ENCODE data around the gene POU2F3.

DNA sequence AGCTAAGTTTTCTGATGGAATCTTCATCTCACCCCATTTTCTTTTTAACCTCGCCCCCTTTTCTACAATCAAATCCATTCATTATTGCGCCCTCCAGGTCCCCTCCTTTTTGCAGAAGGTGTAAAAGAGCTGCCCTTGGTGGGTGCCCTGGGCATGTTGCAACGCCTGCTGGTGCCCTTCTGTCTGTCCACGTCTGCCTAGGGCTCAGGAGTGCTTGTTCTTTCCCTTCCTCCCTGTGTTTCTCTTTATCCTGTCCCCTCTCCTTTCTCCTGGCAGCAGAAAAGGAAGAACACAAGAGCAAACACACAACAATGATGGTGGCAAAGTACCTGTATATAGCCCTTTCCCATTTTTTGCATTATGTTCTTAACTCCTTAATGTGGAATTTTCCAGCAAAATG lies 79.0 kb downstream of the POU2F3 start:
- no peak for TF ChIP-seq POLR2A (IDR thresholded peaks at IDR 0.05)
- TF ChIP-seq, protein P1, sequence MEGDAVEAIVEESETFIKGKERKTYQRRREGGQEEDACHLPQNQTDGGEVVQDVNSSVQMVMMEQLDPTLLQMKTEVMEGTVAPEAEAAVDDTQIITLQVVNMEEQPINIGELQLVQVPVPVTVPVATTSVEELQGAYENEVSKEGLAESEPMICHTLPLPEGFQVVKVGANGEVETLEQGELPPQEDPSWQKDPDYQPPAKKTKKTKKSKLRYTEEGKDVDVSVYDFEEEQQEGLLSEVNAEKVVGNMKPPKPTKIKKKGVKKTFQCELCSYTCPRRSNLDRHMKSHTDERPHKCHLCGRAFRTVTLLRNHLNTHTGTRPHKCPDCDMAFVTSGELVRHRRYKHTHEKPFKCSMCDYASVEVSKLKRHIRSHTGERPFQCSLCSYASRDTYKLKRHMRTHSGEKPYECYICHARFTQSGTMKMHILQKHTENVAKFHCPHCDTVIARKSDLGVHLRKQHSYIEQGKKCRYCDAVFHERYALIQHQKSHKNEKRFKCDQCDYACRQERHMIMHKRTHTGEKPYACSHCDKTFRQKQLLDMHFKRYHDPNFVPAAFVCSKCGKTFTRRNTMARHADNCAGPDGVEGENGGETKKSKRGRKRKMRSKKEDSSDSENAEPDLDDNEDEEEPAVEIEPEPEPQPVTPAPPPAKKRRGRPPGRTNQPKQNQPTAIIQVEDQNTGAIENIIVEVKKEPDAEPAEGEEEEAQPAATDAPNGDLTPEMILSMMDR (IDR thresholded peaks at IDR 0.05): no peak

Data from body of pancreas (tissue), 4 donors.